T47D (cell line): Measurements from ENCODE around the gene GCNT2.
"Not testable (repeated sequence)": the region's sequence is repeated elsewhere in the genome, so short reads cannot be mapped to it uniquely, and the experiment has no call there.

Experiments
- DNase-seq, 2 experiments: peaks; one replicate each; pipeline versions ENCODE4 v3.0.0 to v3.0.0-alpha.2; 2011 to 2012; ENCODE audit warnings: low read depth in 1 of 2, low spot score in 1 of 2
- JUND ChIP-seq: IDR thresholded peaks from 2 replicates; pipeline ENCODE4 v1.6.1; 2012; ENCODE audit warnings: low read depth
- in situ Hi-C: cut with HindIII; loops from 2 replicates; pipeline ENCODE4 v1.10.0; 2016; ENCODE audit warnings: low sequenced_read_pairs, low pct_unique_long_range_greater_than_20kb

The GCNT2 gene

DNA sequence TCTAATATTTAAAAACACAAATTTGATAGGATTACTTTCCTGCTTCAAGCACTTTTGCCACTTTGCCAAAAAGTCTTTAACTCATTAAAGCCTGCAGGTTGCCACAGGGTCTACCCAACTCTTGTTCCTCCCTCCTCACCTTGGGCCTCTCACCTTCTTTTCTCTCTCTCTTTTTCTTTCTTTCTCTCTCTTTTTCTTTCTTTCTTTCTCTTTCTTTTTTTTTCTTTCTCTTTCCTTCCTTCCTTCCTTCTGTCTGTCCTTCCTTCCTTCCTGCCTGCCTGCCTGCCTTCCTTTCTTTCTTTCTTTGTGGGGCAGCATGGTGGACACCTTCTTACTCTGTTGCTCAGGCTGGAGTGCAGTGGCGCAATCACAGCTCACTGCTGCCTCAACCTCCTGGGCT, 123.1 kb downstream of the GCNT2 start:
- no peak for DNase-seq
- in situ Hi-C loops: no loop called here
- TF ChIP-seq JUND: no peak

- no peak for DNase-seq
- in situ Hi-C loops: no loop called here
- TF ChIP-seq JUND: no peak
Measured at GRCh38 chr6:10655508-10656055, 134.4 kb downstream of the GCNT2 start.

- TF ChIP-seq JUND: no peak
- in situ Hi-C loops: no loop called here
- no peak for DNase-seq
Measured at GRCh38 chr6:10658910-10659698, 138.0 kb downstream of the GCNT2 start.

DNA sequence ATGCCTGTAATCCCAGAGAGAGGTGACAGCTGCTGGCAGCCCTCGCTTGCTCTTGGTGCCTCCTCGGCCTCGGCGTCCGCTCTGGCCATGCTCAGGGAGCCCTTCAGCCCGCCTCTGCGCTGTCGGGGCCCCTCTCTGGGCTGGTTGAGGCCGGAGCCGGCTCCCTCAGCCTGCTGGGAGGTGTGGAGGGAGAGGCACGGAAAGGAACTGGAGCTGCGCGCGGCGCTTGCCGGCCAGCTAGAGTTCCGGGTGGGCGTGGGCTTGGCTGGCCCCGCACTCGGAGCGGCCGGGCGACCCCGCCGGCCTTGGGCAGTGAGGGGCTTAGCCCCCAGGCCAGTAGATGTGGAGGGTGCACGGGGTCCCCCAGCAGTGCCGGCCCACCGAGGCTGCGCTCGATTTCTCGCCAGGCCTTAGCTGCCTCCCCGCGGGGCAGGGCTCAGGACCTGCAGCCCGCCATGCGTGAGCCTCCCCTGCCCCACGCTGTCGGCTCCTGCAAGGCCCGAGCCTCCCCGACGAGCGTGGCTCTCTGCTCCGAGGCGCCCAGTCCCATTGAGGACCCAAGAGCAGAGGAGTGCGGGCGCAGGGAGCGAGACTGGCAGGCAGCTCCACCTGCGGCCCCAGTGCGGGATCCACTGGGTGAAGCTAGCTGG, 138.7 kb downstream of the GCNT2 start:
- no peak for DNase-seq
- in situ Hi-C loops: no loop called here

GRCh38 chr6:10660431-10661191, 139.5 kb downstream of the GCNT2 start:
- in situ Hi-C loops, DNase-seq: not testable (repeated sequence)

More for the DNA sequence above, 138.7 kb downstream of the GCNT2 start:
- TF ChIP-seq JUND: no peak

DNA sequence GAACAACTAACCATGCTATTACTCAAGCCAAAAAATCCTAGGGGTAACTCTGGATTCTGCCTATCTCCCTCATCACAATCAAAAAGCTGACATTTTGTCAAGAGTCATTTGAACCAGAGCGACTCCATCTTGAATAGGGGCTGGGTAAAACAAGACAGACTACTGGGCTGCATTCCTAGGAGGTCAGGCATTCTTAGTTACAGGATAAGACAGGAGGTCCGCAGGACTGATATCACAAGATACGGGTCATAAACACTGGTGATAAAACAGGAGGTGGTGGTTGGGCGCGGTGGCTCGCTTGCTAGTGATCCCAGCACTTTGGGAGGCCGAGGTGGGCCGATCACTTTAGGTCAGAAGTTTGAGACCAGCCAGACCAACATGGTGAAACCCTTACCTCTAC, 141.1 kb downstream of the GCNT2 start:
- TF ChIP-seq JUND: no peak
- no peak for DNase-seq
- in situ Hi-C loops: no loop called here

- DNase-seq: no peak
- TF ChIP-seq JUND: no peak
- in situ Hi-C loops: no loop called here
Measured at GRCh38 chr6:10662742-10663141, 141.6 kb downstream of the GCNT2 start.

- DNase-seq, in situ Hi-C loops: not testable (repeated sequence)
Measured at GRCh38 chr6:10665595-10665994, 144.4 kb downstream of the GCNT2 start.

- in situ Hi-C loops: no loop called here
- no peak for DNase-seq
- TF ChIP-seq JUND: no peak
Measured at GRCh38 chr6:10668126-10668917, 147.2 kb downstream of the GCNT2 start.

GRCh38 chr6:10676403-10676802, 155.3 kb downstream of the GCNT2 start:
- no peak for TF ChIP-seq JUND
- no peak for DNase-seq
- in situ Hi-C loops: no loop called here

GRCh38 chr6:10678456-10678855, 157.3 kb downstream of the GCNT2 start:
- TF ChIP-seq JUND: no peak
- in situ Hi-C loops: no loop called here
- DNase-seq: no peak
